HL-60 (cell line): ENCODE measurements around the gene PDE8B.

Experiments
- DNase-seq, 2 experiments: peaks; one replicate each; pipeline ENCODE4 v3.0.0-alpha.2; 2010 to 2020; ENCODE audit warnings: low read depth in 1 of 2, low spot score in 1 of 2
- H3K27ac ChIP-seq: fragments of 250-450 bp; sonication (Bioruptor Pico); replicated peaks from 2 replicates; pipeline ENCODE4 v1.5.1; 2020; ENCODE audit warnings: mild to moderate bottlenecking, moderate library complexity
- H3K27me3 ChIP-seq: fragments of 250-450 bp; sonication (Bioruptor Pico); 2 replicates; pipeline ENCODE4 v1.5.1; 2021; ENCODE audit warnings: mild to moderate bottlenecking, moderate library complexity; ENCODE audit not compliant: insufficient read depth, poor library complexity, severe bottlenecking
- H3K4me3 ChIP-seq: replicated peaks from 2 replicates; pipeline ENCODE4 v1.5.1; 2011; ENCODE audit warnings: mild to moderate bottlenecking, control low read depth, low read length; ENCODE audit not compliant: insufficient read depth
- GABPA ChIP-seq: IDR thresholded peaks from 2 replicates; pipeline ENCODE4 v1.6.1; 2012; ENCODE audit warnings: low read depth
- POLR2AphosphoS5 ChIP-seq: IDR thresholded peaks from 2 replicates; pipeline ENCODE4 v1.6.1; 2012; ENCODE audit warnings: low read depth
- SPI1 ChIP-seq: IDR thresholded peaks from 2 replicates; pipeline ENCODE4 v1.6.1; 2012; ENCODE audit warnings: low read depth, mild to moderate bottlenecking, borderline replicate concordance
- TF ChIP-seq, protein P1 (sequence below): IDR thresholded peaks from one replicate; pipeline ENCODE4 v1.5.1; 2011; ENCODE audit warnings: low read length, control low read depth, inconsistent platforms; ENCODE audit not compliant: insufficient read depth
- TF ChIP-seq, protein P2 (sequence below): IDR thresholded peaks from 2 replicates; pipeline ENCODE4 v1.6.1; 2012; ENCODE audit warnings: low read depth; ENCODE audit not compliant: insufficient replicate concordance

Gene PDE8B

GRCh38 chr5:77431286-77431685 is 220.8 kb downstream of the PDE8B start:
- no peak for DNase-seq
- Histone ChIP-seq H3K4me3 (no peak overlapping the region), H3K27ac (no peak overlapping the region), H3K27me3 (no peaks in the 10 kb centered on the region)
- no peak for TF ChIP-seq POLR2AphosphoS5
- no peak for TF ChIP-seq SPI1
- TF ChIP-seq, protein P1, sequence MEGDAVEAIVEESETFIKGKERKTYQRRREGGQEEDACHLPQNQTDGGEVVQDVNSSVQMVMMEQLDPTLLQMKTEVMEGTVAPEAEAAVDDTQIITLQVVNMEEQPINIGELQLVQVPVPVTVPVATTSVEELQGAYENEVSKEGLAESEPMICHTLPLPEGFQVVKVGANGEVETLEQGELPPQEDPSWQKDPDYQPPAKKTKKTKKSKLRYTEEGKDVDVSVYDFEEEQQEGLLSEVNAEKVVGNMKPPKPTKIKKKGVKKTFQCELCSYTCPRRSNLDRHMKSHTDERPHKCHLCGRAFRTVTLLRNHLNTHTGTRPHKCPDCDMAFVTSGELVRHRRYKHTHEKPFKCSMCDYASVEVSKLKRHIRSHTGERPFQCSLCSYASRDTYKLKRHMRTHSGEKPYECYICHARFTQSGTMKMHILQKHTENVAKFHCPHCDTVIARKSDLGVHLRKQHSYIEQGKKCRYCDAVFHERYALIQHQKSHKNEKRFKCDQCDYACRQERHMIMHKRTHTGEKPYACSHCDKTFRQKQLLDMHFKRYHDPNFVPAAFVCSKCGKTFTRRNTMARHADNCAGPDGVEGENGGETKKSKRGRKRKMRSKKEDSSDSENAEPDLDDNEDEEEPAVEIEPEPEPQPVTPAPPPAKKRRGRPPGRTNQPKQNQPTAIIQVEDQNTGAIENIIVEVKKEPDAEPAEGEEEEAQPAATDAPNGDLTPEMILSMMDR: no peak
- TF ChIP-seq GABPA: no peak
- TF ChIP-seq, protein P2, sequence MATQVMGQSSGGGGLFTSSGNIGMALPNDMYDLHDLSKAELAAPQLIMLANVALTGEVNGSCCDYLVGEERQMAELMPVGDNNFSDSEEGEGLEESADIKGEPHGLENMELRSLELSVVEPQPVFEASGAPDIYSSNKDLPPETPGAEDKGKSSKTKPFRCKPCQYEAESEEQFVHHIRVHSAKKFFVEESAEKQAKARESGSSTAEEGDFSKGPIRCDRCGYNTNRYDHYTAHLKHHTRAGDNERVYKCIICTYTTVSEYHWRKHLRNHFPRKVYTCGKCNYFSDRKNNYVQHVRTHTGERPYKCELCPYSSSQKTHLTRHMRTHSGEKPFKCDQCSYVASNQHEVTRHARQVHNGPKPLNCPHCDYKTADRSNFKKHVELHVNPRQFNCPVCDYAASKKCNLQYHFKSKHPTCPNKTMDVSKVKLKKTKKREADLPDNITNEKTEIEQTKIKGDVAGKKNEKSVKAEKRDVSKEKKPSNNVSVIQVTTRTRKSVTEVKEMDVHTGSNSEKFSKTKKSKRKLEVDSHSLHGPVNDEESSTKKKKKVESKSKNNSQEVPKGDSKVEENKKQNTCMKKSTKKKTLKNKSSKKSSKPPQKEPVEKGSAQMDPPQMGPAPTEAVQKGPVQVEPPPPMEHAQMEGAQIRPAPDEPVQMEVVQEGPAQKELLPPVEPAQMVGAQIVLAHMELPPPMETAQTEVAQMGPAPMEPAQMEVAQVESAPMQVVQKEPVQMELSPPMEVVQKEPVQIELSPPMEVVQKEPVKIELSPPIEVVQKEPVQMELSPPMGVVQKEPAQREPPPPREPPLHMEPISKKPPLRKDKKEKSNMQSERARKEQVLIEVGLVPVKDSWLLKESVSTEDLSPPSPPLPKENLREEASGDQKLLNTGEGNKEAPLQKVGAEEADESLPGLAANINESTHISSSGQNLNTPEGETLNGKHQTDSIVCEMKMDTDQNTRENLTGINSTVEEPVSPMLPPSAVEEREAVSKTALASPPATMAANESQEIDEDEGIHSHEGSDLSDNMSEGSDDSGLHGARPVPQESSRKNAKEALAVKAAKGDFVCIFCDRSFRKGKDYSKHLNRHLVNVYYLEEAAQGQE: no peak

DNA sequence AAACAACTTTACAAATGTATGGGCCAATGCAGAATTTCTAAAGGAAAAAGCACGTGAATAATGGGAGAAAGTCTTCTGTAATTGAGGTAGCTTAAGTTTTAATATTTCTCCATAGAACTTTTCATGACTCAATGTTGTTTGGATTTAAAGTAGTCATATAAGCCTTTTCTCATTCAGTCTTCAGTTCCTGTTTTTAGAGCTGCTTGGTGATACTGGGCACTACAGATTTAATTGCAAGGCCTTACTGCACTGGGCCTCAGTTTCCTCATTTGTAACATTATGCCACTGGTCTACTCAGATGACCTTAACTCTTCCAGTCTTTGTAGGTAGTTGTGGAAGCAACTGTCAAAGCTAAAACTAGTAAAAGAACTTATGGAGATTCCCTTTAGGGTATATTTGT is 221.2 kb downstream of the PDE8B start:
- no peak for DNase-seq
- Histone ChIP-seq H3K4me3 (no peak overlapping the region), H3K27me3 (no peaks in the 10 kb centered on the region), H3K27ac (no peak overlapping the region)
- no peak for TF ChIP-seq SPI1
- TF ChIP-seq, protein P2: no peak
- no peak for TF ChIP-seq POLR2AphosphoS5
- TF ChIP-seq GABPA: no peak
- TF ChIP-seq, protein P1: no peak

DNA sequence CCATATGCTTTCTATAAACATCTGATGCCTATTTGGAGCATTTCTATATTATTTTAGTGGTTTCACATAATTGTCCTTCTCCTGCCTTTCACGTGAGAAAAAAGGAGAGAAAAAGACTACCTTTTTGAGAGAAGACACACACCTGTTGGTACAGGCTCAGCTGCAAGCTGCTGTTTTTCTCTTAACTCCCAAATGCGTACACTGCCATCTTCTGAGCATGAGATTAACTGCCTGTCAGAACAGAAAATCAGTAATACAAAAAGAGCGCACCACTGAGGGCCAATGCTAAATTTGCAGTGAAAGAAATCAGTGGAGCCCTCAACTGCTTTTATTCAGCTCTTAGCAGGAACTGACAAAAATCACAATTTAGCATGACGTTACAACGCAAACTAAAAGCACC is 226.7 kb downstream of the PDE8B start:
- no peak for DNase-seq
- Histone ChIP-seq H3K27ac (no peak overlapping the region), H3K27me3 (no peaks in the 10 kb centered on the region), H3K4me3 (no peak overlapping the region)
- TF ChIP-seq, protein P2: no peak
- TF ChIP-seq POLR2AphosphoS5 (no peak), GABPA (no peak), SPI1 (no peak)
- TF ChIP-seq, protein P1: no peak
